OCI-M2 (cell line): ENCODE results near the gene PLAC8L1.

Source experiments
- DNase-seq: peaks from one replicate; lab custom pipeline; 2025; ENCODE audit not compliant: unreplicated experiment; lab: John Stamatoyannopoulos, UW

PLAC8L1 gene

DNA sequence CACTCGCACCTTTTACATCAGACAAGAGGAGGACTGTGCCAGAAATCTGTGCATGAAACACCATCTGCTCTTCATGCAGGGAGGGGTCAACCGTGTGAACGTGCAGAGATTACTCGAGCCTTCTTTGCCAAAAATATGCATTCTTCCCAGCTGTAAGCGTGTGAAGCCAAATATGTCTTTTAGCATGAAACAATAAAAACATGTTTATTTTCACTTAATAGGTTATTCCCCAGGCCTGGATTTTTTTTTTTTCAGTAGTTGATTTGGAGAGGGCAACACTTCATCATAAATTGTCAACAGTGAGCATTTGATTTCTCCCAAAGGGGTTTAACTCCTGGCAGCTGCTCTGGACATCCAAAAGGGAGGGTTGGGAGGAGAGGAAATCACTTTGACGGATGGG is 23.8 kb downstream of the PLAC8L1 start:
- DNase-seq: no peak

DNA sequence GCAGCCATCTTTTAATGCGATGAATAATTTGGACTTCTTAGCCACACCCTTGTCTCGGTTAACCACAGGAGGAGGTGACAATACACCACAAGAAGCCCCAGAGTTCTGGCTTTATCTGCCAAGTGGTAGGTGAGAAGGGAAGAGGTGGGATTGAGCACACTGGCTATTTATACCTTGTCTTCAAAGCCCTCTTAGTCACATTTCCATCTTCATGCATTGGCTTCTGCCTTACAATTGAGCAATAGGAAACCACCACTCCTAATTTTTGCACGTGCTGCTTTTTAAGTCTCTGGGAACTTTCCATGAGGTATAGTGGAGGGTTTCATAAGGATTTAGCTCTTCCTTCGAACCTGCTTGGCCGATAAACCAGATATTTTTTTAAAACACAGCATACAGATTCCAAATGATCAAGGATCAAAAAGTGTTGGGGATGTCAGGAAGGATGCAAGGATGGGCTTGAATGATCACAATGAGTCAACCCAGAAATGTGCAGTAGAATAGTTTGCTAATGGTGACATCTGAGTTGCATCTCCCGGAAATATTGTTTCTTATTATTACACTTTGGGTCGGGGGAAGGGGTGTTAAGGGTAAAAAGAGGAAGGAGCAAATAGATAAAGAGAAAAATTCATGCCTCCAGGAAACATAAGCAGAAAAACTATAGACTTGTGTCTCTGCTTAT is 25.5 kb downstream of the PLAC8L1 start:
- DNase-seq: no peak

DNA sequence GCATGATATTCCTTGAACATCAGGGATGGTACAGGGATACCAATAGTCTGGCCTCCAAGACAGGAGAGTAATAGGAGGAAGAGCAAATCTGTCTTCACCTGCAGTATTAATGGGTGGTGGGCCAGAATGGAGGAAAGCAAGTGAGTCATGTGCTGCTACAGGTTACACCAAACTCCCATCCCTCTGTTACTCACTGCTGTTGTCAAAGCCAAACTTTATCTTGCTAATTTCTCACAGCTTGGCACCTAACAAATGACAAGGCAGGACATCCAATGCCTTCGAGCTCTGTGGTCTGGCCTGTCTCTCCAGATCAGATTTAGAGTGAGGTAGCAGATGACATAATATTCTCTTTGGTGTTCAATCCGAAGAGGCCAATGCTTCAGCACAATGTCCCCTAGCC is 26.8 kb downstream of the PLAC8L1 start:
- no peak for DNase-seq

DNA sequence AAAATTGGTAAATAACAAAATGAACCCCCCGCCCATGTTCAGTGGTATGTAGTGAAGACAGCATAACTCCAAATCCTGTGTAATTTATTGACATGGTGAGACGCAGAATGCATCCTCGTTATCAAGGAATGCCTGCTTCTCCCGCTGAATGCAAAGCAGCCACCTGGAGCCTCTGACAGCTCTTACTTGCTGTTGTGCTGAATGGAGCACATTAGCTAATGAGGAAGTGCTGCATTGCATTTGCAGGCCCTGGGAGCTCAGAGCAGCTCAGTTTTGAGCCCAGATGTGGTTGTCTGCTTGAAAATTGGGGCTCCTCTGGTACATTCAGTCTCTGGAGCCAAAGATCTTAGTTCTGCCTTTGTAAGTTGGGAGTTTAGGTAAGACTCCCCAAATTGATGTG is 28.9 kb downstream of the PLAC8L1 start:
- no peak for DNase-seq

DNA sequence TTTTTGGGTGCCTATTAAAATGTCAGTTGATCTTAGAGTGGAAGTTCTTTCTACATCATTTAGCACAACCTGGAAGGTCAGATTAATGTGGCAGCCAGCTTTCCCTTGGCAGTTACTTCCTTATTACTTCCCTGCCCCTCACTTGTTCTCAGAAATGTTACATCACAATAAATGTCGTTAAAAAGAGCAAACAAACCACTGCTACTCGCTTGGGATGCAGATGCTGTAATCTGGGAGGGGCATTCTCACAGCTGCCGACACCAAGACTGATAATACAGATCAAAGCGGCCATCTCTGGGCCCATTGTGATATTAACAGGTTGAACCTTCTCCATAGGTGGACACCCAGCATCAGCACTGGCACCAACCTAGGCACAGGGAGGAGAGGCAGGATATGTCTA is 29.3 kb downstream of the PLAC8L1 start:
- no peak for DNase-seq

DNA sequence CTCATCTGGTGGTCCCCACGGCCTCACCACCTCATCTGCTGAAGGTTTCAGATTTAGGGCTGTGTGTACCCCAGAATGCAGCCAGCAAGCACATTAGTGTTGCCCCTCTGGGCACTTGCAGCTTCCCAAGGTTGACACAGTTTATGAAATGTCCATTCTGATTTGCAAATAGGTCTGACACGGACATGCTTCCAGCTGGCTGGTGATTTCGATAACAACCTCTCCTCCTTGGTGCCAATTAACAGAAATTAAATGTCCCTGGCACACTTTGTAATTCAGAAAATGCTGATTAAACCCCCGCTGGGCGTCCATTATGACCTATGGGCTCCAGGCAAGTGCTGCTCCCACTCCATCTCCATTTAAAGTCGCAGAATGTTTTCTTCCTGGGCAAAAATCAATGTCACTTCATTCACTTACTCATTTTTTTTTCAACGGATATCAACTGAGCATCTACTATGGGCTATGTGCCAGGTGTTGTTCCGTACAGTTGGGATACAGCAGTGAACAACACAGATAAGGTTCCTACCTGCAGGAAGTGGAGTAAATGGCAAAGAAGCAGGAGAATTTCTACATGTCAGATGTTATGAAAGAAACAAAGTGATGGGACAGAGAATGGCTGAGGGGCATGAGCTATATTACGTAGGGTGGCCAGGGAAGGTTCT is 32.0 kb downstream of the PLAC8L1 start:
- no peak for DNase-seq

DNA sequence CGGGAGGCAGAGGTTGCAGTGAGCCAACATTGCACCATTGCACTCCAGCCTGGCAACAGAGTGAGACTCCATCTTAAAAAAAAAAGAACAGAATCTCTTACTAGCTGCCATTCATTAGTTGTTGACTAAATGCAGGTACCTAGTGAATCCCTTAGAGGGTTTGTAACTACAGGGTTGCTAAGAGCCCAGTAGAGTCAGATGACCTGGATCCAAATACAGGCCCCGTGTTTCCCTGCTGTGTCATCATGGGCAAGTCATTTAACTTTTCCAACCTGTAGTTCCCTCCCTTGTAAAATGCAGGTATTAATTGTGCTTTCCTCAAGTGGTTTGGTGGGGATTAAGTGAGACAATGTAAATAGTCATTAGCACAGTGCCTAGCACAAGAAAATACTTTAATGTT is 32.8 kb downstream of the PLAC8L1 start:
- DNase-seq: no peak

DNA sequence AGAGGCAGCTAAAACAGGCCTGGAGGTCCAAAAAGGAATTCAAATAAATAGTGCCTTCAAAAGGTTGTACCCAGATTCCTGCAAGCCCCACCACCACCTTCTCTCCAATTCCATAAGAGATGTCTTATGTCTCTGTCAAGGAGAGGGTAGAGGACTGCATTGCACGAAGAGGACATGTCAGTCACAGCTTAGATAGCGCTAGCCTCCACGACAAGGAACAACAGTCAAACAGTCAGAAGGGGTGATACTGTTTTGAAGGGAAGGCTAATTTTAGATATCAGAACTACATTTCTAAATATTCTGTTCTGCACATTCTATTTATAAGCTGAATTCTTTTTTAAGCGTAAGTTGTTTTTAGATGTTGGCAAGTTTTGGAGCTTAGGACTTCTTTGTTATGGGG is 34.2 kb downstream of the PLAC8L1 start:
- no peak for DNase-seq

DNA sequence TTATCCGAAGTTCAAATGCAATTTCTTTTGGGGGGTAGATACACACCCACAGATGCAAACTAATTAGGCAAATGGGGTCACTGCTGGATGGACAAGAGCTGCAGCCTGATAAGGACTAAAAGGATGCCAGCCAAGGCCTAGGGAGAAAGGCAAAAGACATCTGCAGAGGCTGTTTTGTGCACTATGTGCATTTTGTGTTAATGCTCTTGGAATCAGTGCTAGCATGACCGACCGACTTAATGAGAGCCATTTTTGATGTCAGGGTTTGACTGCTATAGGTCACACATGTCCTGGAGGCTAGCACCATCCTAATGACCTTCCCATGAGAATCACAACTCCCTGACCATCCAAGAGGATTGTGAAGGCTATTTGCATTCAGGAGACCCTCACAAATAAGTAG is 34.6 kb downstream of the PLAC8L1 start:
- no peak for DNase-seq

DNA sequence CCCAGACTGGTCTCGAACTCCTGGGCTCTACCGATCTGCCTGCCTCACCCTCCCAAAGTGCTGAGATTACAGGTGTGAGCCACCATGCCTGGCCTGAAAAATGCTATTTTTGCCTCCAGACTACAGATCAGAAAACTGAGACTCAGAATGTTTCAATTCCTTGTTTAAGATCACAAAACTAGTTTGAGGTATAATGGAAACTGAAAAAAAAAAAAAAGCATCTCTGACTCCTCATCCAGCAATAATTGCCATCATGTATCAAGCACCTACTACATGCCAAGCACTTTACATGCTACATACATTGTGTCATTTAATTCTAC is 35.6 kb downstream of the PLAC8L1 start:
- DNase-seq: no peak

DNA sequence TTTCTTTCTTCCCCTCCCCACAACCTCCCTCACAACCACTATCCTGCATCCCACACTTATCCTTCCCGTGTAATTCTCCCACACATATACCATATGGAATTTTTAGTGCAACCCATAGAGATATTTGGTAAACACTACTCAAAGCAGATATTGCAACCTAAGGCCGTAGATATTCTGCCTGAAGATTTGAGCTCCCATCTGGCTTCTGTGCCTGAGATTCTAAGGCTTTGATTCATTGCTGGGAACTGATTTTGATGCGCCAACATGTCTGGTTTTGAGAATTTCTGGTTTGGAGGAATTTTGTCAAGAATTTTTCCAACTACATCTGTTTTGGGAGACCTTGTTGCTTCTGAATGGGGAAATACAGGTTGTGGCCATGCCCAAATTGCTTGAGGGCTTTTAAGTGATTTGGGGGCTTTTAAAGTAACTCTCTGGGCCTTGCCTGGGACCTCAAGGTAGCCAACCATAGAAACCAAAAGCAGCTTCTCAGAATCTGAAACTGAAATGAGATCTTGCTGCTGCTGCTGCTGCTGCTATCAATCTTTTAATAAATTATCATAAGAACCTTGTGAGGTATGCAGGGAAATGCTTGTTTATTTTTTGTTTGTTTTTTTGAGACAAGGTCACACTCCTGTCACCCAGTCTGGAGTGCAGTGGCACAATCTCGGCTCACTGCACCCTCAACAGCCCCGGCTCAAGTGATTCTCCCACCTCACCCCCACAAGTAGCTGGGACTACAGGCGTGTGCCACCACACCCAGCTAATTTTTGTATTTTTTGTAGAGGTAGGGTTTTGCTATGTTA is 36.2 kb downstream of the PLAC8L1 start:
- DNase-seq: no peak

DNA sequence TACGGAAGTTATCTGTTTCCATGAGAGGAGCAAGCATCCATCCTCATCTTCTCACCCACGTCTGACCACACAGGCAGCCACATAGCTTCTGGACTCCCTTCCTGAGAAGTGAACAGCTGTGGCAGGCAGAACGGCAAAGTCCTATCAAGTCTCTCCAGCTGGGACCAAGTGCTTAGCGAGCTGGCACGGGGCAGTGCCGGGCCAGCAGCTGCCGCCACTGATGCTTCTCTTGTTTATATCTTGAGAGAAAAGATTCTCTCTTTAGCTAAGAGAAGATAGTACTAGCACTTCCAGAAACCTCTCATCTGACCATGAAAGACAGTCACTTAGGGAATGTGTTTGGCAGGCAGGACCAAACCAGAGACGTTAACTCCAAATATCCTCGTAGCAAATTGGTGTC is 37.2 kb downstream of the PLAC8L1 start:
- no peak for DNase-seq

DNA sequence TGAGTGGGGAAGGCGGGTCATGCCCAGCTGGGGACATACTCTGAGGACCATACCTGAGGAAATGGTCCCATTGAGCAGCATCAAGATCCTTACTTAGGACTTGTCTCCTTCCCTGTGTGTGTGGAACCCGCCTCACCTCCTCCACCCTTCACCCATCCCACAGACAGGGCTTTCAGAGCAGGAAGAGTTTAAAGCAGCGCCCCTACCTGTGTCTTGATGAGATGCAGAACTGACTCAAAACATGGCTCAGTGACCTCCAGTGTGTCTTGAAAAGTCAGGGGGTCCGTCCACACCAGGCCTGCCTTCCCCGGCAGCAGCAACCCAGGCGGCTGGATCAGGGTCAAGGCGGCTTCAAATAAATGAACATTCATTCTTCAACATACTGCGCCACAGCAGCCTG is 38.4 kb downstream of the PLAC8L1 start:
- no peak for DNase-seq

DNA sequence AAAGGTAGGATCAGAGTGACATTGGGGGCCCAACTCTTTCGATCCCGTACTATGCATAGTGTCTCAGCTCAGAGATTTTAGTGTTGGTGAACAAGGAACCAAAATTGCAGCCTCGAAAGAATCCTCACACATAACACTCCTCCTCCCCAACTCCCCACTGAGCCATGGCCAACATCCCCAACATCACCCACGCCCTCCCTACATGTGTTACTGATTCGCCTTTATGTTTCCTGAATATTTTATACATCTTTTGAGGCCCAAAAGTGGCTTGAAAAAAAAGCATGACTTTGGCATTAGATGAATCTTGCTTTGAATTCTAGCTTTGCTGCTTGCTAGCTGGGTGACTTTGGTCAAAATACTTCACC is 45.2 kb downstream of the PLAC8L1 start:
- no peak for DNase-seq

DNA sequence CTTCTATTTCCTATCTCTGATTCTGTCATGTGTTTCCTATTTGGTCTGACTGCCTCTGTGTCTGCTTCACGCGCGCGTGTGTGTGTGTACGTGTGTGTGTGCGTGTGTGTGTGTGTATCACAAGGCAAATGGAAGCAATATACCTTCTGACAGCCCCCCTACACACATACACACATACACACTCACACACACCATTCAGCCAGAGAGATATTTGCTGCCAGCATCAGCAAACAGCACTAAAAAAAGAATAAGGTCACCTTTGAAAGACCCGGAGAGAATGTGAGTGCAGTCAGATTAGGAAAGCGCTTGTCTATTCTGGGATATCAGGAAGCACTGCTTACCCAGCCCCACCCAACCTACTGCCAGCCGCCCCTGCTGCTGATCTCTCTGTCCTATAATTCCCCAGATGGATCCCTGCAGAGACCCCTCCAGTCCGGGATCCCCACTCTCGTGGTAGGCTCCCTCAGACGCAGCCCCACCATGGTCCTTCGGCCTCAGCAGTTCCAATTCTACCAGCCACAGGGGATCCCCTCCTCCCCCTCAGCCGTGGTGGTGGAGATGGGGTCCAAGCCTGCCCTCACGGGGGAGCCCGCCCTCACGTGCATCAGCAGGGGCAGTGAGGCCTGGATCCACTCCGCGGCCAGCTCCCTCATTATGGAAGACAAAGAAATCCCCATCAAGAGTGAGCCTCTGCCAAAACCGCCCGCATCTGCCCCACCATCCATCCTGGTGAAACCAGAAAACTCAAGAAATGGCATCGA is 45.7 kb downstream of the PLAC8L1 start:
- no peak for DNase-seq

DNA sequence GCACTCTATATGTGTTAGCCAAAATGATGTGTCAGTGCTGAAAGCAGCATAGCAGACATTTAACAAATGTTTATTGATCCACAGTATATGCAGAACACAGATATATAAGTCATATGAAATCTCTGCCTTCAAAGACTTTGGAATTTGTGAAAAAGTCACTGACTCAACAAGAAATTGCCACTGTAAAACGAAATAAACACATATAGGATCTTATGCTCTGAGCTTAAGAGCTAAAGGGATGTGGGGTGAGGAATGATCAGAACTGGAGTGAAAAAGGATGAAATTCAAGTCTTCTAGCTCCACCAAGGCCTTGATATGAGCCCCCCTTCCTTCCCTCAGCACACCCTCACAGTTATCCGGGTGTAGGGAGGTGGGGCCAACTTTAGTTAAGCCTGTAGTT is 49.9 kb downstream of the PLAC8L1 start:
- DNase-seq: no peak

DNA sequence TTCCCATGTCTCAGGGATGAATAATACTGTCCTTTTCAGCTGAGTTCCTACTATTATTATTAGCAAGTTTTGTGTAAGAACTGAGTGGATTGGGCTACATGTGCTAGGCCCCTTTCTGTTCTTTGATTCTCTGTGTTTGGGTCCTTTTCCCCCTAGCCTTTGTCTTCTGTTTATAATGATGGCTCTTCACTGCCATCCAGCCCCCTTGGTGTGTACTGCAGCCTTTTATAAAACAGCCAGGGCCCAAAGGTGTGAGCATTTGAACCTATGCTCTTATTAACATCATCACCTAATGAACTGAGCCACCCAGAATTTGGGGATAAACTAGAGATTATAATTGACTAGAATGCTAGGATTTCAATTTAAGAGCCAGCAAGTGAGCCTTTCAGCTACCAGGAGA is 52.6 kb downstream of the PLAC8L1 start:
- DNase-seq: no peak

DNA sequence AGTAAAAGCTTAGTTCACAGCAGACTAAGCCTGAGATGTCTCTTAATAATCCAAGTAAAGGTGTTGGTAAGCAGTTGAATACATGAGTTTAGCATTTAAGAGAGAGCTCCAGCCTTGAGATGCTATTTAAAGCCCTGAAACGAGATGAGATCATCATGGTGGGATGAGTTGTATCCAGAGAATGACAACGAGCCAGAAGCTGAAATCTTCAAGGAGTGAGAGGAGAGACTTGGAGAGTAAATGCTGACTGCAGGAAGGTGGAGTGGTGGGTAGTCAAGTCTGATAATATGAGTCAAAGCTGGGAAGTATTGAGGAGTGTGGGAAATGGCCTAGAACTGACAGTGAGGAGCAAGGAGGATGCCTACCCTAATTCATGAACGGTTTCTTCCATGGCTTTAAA is 53.7 kb downstream of the PLAC8L1 start:
- no peak for DNase-seq

DNA sequence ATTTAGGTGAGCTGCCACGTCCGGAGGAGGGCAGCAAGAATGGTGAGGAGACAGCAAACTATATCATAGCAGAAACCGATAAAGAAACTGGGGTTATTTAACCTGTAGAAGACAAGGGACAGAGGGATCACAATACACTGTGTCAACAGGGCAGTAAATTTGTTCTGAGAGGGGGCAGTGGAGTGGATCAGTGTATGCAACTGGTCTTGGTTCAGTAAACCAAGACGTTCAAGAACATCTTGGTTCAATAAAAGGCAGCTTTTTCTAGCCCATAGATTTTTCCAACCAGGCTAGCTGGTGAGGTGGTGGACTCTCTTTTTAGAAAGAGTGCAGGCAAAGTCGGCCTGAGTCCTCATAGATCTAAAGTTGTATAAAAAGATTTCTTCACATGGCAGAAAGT is 55.3 kb downstream of the PLAC8L1 start:
- no peak for DNase-seq

DNA sequence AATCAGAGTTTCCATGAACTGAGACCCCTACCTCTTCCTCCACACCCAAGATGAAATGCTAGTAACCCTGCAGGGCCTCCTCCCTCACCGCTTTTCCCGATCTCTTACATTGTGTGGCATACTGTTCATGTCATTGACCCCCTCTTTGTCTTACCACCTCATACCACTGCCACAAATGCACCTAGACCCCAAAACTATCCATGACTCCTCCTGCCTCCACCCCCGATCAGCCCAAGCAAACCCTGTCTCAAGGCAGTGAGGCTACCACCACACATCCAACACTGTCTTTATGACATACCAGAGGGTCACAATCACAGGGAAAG is 55.7 kb downstream of the PLAC8L1 start:
- DNase-seq: no peak

DNA sequence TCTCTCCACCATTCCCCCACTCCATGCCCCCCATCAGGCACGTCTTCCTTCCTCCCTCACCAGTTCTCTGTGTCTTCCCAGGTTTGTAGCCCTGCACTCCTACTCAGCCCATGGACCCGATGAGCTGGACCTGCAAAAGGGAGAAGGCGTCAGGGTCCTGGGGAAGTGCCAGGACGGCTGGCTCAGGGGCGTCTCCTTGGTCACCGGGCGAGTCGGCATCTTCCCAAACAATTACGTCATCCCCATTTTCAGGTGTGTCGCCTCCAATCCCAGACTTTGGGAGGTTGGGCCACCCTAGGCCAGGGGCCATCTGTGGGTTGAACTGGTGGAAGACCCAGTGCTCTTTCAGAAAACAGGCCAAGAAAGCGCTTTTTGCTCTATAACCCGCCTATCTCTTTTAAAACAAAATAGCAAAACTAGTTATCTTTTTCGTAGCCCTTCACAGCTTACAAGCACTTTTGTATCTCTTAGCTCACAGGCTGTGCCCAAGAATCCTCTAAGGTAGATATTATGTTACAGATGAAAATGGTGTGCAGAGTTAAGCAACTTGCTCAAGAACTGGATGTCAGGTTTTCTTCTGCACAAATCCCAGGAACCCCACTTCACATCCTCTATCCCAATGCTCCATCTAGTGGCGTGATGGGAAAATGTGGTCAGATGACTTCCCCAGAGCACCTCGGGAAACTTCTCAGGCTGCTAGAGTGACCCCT is 56.2 kb downstream of the PLAC8L1 start:
- DNase-seq: no peak
